HCT116 (cell line): Measurements from ENCODE around the gene DDAH1. TPM values are rescaled to one million over a fixed set of nuclear protein-coding genes. Genes with fewer than 3 reads are reported as not detected.

Experiments used
- ATAC-seq: fragments of 200-7000 bp; cut with Tn5 transposase; 2 replicates; pipeline ENCODE4 v1.9.1; 2020; ENCODE audit warnings: mild to moderate bottlenecking, moderate library complexity
- BruUV-seq: library from RNA; stranded (reverse); fragments of 400-500 nt; replicated peaks from 2 replicates; lab custom pipeline; 2021; lab: Mats Ljungman, UMichigan
- CTCF ChIA-PET: fragments of 300-600 bp; sonication (Branson Sonifier 250); formaldehyde crosslinking; loops from one replicate; lab custom pipeline; 2021; ENCODE audit warnings: antibody characterized with exemption; lab: Charles Lee
- POLR2A ChIA-PET: fragments of 300-600, 350-600 bp; sonication (Branson Sonifier 250); formaldehyde crosslinking; loops from one replicate; lab custom pipeline; 2021; ENCODE audit warnings: antibody characterized with exemption; lab: Charles Lee
- RAD21 ChIA-PET, 2 experiments: fragments of 300-600 bp; sonication (Branson Sonifier 250); formaldehyde crosslinking; loops; one replicate each; lab custom pipeline; 2023; ENCODE audit warnings: low total read pairs in 2 of 2; ENCODE audit not compliant: uncharacterized antibody in 2 of 2, unreplicated experiment in 2 of 2, low non-redundant PET in 1 of 2; lab: Charles Lee
- DNase-seq: peaks from one replicate; pipeline ENCODE4 v3.0.0-alpha.2; 2010; ENCODE audit warnings: low read depth, low spot score
- H2AFZ ChIP-seq: fragments of 200-600 bp; shearing (Covaris generic), sonication (generic); 2 replicates; pipeline ENCODE4 v1.6.1; 2017; ENCODE audit warnings: low read depth, mixed run types, mixed read lengths, antibody characterized with exemption, low read length; ENCODE audit not compliant: poor library complexity, severe bottlenecking
- H3K27ac ChIP-seq: 2 replicates; pipeline ENCODE4 v1.5.1; 2012; ENCODE audit warnings: low read depth, low read length
- H3K27me3 ChIP-seq: fragments of 200-600 bp; sonication (generic); 2 replicates; pipeline ENCODE4 v1.6.1; 2016; ENCODE audit warnings: mixed run types, low read length, mixed read lengths; ENCODE audit not compliant: insufficient read depth
- H3K36me3 ChIP-seq, 2 experiments: fragments of 200-500 bp in 1 of 2; fragments of 200-600 bp in 1 of 2; sonication (Bioruptor generic) in 1 of 2; sonication (generic) in 1 of 2; 2 replicates each; pipeline versions ENCODE4 v1.5.1 to v1.6.1; 2014 to 2016; ENCODE audit warnings: low read length in 2 of 2, inconsistent platforms in 1 of 2, mixed read lengths in 1 of 2, mixed run types in 1 of 2; ENCODE audit not compliant: insufficient read depth in 2 of 2, control insufficient read depth in 1 of 2
- H3K4me1 ChIP-seq, 2 experiments: fragments of 200-600 bp in 1 of 2; sonication (generic) in 1 of 2; 2 replicates each; pipeline versions ENCODE4 v1.5.1 to v1.6.1; 2012 to 2017; ENCODE audit warnings: low read length in 2 of 2, inconsistent platforms in 1 of 2, mild to moderate bottlenecking in 1 of 2, mixed read lengths in 1 of 2, mixed run types in 1 of 2, moderate library complexity in 1 of 2; ENCODE audit not compliant: insufficient read depth in 2 of 2, control insufficient read depth in 1 of 2
- H3K4me2 ChIP-seq: fragments of 200-600 bp; sonication (generic); 2 replicates; pipeline ENCODE4 v1.6.1; 2017; ENCODE audit warnings: mixed run types, low read length, mixed read lengths
- H3K4me3 ChIP-seq, 2 experiments: fragments of 200-600 bp in 1 of 2; sonication (generic) in 1 of 2; replicated peaks in 1 of 2; 2 replicates each; pipeline ENCODE4 v1.5.1; 2011 to 2016; ENCODE audit warnings: low read length in 2 of 2, control low read depth in 1 of 2, low read depth in 1 of 2, mild to moderate bottlenecking in 1 of 2, mixed read lengths in 1 of 2, mixed run types in 1 of 2
- H3K79me2 ChIP-seq: fragments of 200-600 bp; sonication (generic); 2 replicates; pipeline ENCODE4 v1.6.1; 2017; ENCODE audit warnings: mild to moderate bottlenecking, mixed run types, low read length, moderate library complexity, mixed read lengths; ENCODE audit not compliant: insufficient read depth
- H3K9ac ChIP-seq: fragments of 200-600 bp; sonication (generic); 2 replicates; pipeline ENCODE4 v1.6.1; 2016; ENCODE audit warnings: low read length, mixed read lengths
- H3K9me2 ChIP-seq: fragments of 200-600 bp; sonication (generic), shearing (Covaris generic); 2 replicates; pipeline ENCODE4 v1.6.1; 2017; ENCODE audit warnings: mixed run types, mild to moderate bottlenecking, moderate library complexity; ENCODE audit not compliant: insufficient read depth
- H3K9me3 ChIP-seq, 2 experiments: fragments of 200-500 bp in 1 of 2; fragments of 200-600 bp in 1 of 2; sonication (Bioruptor generic) in 1 of 2; sonication (generic) in 1 of 2; 2 replicates each; pipeline ENCODE4 v1.6.1; 2014 to 2017; ENCODE audit warnings: low read length in 2 of 2, mixed read lengths in 2 of 2, inconsistent platforms in 1 of 2, low read depth in 1 of 2, mild to moderate bottlenecking in 1 of 2, mixed run types in 1 of 2, moderate library complexity in 1 of 2; ENCODE audit not compliant: control insufficient read depth in 1 of 2, insufficient read depth in 1 of 2
- H4K20me1 ChIP-seq: fragments of 200-600 bp; sonication (generic), shearing (Covaris generic); 2 replicates; pipeline ENCODE4 v1.6.1; 2017; ENCODE audit warnings: mixed run types, mild to moderate bottlenecking, moderate library complexity; ENCODE audit not compliant: insufficient read depth
- CEBPB ChIP-seq: IDR thresholded peaks from 2 replicates; pipeline ENCODE4 v1.6.1; 2012; ENCODE audit warnings: low read depth
- EGR1 ChIP-seq: IDR thresholded peaks from 2 replicates; pipeline ENCODE4 v1.6.1; 2012; ENCODE audit warnings: low read depth
- ELF1 ChIP-seq: IDR thresholded peaks from 2 replicates; pipeline ENCODE4 v1.6.1; 2012; ENCODE audit warnings: low read depth, borderline replicate concordance
- EZH2 ChIP-seq: fragments of 200-600 bp; sonication (generic); IDR thresholded peaks from 2 replicates; pipeline ENCODE4 v1.6.1; 2017; ENCODE audit warnings: antibody characterized with exemption, mixed run types
- EZH2phosphoT487 ChIP-seq: fragments of 200-600 bp; IDR thresholded peaks from 2 replicates; pipeline ENCODE4 v1.6.1; 2018; ENCODE audit warnings: antibody characterized with exemption, borderline replicate concordance
- JUND ChIP-seq: IDR thresholded peaks from 2 replicates; pipeline ENCODE4 v1.6.1; 2012
- RAD21 ChIP-seq: IDR thresholded peaks from 2 replicates; pipeline ENCODE4 v1.6.1; 2012; ENCODE audit warnings: low read depth, mild to moderate bottlenecking
- REST ChIP-seq: IDR thresholded peaks from 2 replicates; pipeline ENCODE4 v1.6.1; 2012; ENCODE audit warnings: low read depth
- SIN3A ChIP-seq: IDR thresholded peaks from 2 replicates; pipeline ENCODE4 v1.6.1; 2012; ENCODE audit warnings: low read depth
- TCF7L2 ChIP-seq: IDR thresholded peaks from 2 replicates; pipeline ENCODE4 v1.7.0; 2011; ENCODE audit warnings: borderline replicate concordance, inconsistent platforms; ENCODE audit not compliant: insufficient read depth, insufficient read length; ENCODE audit errors: extremely low read depth
- YY1 ChIP-seq: IDR thresholded peaks from 2 replicates; pipeline ENCODE4 v1.6.1; 2011; ENCODE audit warnings: low read length, low read depth, moderate library complexity, mild to moderate bottlenecking; ENCODE audit not compliant: insufficient replicate concordance; ENCODE audit errors: extremely low read depth
- ZFX ChIP-seq: fragments of 450-650 bp; IDR thresholded peaks from 2 replicates; pipeline ENCODE4 v1.6.1; 2017
- ZNF274 ChIP-seq: fragments of 200-500 bp; sonication (Bioruptor generic); IDR thresholded peaks from 2 replicates; pipeline ENCODE4 v1.6.1; 2014; ENCODE audit warnings: mild to moderate bottlenecking, low read depth, low read length, inconsistent platforms
- intact Hi-C: fragments of 100-400 bp; cut with micrococcal nuclease; formaldehyde crosslinking; loops from 2 replicates; pipeline ENCODE4 v1.10.0; 2022
- total RNA-seq: library from RNA; stranded (reverse); gene quantifications from one replicate; pipeline ENCODE4 v1.2.1, GENCODE V29; 2021; ENCODE audit not compliant: unreplicated experiment
- TF ChIP-seq, protein P1 (sequence below): IDR thresholded peaks from 2 replicates; pipeline ENCODE4 v1.6.1; 2011; ENCODE audit warnings: mild to moderate bottlenecking, low read length, moderate library complexity; ENCODE audit not compliant: insufficient replicate concordance; ENCODE audit errors: extremely low read depth
- TF ChIP-seq, protein P2 (sequence below), 3 experiments: fragments of 200-600 bp in 1 of 3; sonication (generic) in 1 of 3; IDR thresholded peaks in 2 of 3; conservative IDR thresholded peaks in 1 of 3; 2 replicates each; pipeline ENCODE4 v1.5.1; 2012 to 2017; ENCODE audit warnings: low read depth in 2 of 3, low read length in 2 of 3, antibody characterized with exemption in 1 of 3, borderline replicate concordance in 1 of 3, control low read depth in 1 of 3, mild to moderate bottlenecking in 1 of 3, mixed read lengths in 1 of 3, mixed run types in 1 of 3, moderate library complexity in 1 of 3; ENCODE audit not compliant: insufficient read depth in 1 of 3
- TF ChIP-seq, protein P3 (sequence below): IDR thresholded peaks from 2 replicates; pipeline ENCODE4 v1.6.1; 2012
- TF ChIP-seq, protein P4 (sequence below): IDR thresholded peaks from 2 replicates; pipeline ENCODE4 v1.6.1; 2012

DDAH1 gene
- total RNA-seq, 1 experiment from 2014 or later, result 16.6 TPM

DNA sequence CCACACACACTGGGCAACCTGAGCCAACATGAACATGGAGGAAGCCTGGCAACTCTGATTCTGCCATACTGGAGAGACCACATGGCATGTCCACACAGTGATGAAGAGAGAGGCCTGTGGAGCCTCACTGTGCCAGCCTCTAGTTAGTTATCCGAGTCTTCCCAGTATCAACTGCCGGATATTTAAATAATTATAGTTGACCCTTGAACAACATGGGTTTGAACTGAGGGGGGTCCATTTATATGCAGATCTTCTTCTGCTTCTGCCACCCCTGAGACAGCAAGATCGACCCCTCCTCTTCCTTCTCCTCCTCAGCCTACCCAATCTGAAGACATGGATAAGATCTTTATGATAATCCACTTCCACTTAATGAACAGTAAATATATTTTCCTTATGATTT is 27.8 kb downstream of the DDAH1 start:
- Histone ChIP-seq H3K9ac (no peak overlapping the region), H2AFZ (no peak overlapping the region), H3K9me3 (no peaks in the 10 kb centered on the region), H3K9me2 (no peaks in the 10 kb centered on the region), H3K27ac (no peak overlapping the region), H3K36me3 (no peaks in the 10 kb centered on the region), H3K4me1 (0 out of 4 replicates have a peak, but pooled peaks cover 0 to 3% of the 10 kb centered on the region in 2 experiments), H3K4me2 (no peak overlapping the region), H3K27me3 (no peaks in the 10 kb centered on the region), H3K79me2 (no peaks in the 10 kb centered on the region; the same call in 1 of the 2 replicates), H4K20me1 (no peaks in the 10 kb centered on the region), H3K4me3 (no peak overlapping the region)
- ChIA-PET CTCF (no interaction called here), RAD21 (no interaction called here), POLR2A (no interaction called here)
- intact Hi-C loops, result no loop called here
- no TSS peak for BruUV-seq
- no peak for DNase-seq
- TF ChIP-seq, protein P1, sequence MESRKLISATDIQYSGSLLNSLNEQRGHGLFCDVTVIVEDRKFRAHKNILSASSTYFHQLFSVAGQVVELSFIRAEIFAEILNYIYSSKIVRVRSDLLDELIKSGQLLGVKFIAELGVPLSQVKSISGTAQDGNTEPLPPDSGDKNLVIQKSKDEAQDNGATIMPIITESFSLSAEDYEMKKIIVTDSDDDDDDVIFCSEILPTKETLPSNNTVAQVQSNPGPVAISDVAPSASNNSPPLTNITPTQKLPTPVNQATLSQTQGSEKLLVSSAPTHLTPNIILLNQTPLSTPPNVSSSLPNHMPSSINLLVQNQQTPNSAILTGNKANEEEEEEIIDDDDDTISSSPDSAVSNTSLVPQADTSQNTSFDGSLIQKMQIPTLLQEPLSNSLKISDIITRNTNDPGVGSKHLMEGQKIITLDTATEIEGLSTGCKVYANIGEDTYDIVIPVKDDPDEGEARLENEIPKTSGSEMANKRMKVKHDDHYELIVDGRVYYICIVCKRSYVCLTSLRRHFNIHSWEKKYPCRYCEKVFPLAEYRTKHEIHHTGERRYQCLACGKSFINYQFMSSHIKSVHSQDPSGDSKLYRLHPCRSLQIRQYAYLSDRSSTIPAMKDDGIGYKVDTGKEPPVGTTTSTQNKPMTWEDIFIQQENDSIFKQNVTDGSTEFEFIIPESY, result no peak
- TF ChIP-seq, protein P2, sequence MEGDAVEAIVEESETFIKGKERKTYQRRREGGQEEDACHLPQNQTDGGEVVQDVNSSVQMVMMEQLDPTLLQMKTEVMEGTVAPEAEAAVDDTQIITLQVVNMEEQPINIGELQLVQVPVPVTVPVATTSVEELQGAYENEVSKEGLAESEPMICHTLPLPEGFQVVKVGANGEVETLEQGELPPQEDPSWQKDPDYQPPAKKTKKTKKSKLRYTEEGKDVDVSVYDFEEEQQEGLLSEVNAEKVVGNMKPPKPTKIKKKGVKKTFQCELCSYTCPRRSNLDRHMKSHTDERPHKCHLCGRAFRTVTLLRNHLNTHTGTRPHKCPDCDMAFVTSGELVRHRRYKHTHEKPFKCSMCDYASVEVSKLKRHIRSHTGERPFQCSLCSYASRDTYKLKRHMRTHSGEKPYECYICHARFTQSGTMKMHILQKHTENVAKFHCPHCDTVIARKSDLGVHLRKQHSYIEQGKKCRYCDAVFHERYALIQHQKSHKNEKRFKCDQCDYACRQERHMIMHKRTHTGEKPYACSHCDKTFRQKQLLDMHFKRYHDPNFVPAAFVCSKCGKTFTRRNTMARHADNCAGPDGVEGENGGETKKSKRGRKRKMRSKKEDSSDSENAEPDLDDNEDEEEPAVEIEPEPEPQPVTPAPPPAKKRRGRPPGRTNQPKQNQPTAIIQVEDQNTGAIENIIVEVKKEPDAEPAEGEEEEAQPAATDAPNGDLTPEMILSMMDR (IDR thresholded peaks at IDR 0.05 in 2 of 3, conservative IDR thresholded peaks at IDR 0.05 in 1 of 3; ENCODE audit: borderline replicate concordance in 1 of 3, insufficient read depth in 1 of 3, low read depth in 2 of 3, low read length in 2 of 3), result no peak
- TF ChIP-seq CEBPB, result no peak
- TF ChIP-seq YY1, result no peak
- no peak for TF ChIP-seq RAD21
- no peak for TF ChIP-seq ZFX
- no peak for TF ChIP-seq EZH2
- TF ChIP-seq ZNF274, result no peak
- TF ChIP-seq, protein P3, sequence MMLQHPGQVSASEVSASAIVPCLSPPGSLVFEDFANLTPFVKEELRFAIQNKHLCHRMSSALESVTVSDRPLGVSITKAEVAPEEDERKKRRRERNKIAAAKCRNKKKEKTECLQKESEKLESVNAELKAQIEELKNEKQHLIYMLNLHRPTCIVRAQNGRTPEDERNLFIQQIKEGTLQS, result no peak
- no peak for TF ChIP-seq TCF7L2
- TF ChIP-seq EZH2phosphoT487, result no peak
- TF ChIP-seq, protein P4, sequence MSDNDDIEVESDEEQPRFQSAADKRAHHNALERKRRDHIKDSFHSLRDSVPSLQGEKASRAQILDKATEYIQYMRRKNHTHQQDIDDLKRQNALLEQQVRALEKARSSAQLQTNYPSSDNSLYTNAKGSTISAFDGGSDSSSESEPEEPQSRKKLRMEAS, result no peak
- no peak for TF ChIP-seq SIN3A
- TF ChIP-seq JUND, result no peak
- TF ChIP-seq REST, result no peak
- TF ChIP-seq ELF1, result no peak
- no peak for TF ChIP-seq EGR1
- ATAC-seq, result no peak
